Posterior cingulate gyrus (tissue), 11 donors: ENCODE data around the gene ZNF410.
A peak's percentile ranks its signal among the peaks of the same experiment; 100 is the strongest.

ENCODE experiments used
- DNase-seq, 10 donors: peaks; one replicate each; pipeline versions ENCODE4 v3.0.0 to v3.0.0-alpha.2; 2020 to 2021; ENCODE audit warnings: mixed read lengths in 3 of 10
- intact Hi-C: fragments of 100-400 bp; cut with DNase I; formaldehyde crosslinking; loops from one replicate; pipeline ENCODE4 v1.15.1; 2023

ZNF410 gene

DNA sequence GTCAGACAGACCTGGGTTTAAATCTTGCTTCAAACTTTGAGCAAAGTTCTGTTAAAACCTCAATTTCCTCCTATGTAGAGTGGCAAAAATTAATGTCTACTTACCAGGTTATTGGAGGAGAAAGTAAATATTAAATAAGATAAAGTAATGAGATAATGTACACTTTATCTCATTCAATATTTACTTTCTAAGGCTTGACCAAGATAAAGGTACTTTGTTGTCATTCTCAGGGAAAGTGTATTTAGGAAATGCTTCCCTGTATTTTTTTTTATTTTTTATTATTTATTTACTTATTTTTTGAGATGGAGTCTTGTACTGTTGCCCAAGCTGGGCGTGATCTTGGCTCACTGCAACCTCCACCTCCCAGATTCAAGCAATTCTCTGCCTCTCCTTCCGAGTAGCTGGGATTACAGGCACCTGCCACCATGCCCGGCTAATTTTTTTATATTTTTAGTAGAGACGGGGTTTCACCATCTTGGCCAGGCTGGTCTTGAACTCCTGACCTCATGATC is 58.6 kb downstream of the ZNF410 start:
- intact Hi-C loops = loop anchor here (10.0 kb wide), 1 partner anchor 230 kb away; the partner anchor contains the start of gene PNMA1

DNA sequence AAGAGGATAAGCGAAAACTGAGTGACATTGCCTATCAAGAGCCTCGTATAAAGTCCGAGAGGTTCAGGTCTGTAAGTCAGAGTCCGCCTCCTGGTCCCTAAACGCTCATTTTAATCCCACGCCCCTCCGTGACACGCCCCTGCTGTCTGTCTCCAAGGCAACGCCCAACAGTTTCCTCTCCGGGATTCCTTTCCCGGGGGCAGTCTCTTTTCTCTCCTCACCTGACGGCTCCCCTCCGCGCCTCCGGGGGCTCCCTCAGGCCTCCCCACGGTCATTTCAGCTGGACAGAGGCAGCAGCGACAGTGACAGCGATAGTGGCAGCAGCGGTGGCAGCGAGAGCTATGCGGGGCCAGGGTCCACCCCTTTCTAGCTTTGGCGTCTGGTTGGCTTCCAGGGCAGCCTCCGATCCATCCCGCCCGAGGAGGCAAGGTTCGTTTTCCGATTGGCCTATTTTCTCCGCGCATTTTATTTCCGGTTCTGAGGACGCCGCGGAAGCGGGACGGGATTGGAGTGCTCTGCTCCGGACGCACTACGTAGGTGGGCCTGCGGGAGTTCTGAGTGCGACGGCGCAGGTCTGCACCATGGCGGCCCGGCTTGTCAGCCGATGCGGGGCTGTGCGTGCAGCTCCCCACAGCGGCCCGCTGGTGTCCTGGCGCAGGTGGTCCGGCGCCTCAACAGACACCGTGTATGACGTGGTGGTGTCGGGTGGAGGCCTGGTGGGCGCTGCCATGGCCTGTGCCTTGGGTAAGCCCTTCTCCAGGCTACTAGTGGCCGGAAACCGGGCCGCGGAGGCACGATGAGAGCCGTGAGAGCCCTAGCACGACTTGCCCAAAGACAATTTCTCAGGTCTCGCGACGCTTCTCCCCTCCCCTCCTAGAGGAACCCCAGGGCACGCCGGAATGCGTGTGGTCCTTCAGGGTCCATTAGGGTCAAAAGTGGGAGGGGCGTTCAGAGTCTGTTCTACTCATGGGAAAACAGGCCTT is 63.4 kb downstream of the ZNF410 start, which contains the start of the genes COQ6 and FAM161B:
Gene COQ6 (plus strand): TSS at position 551 of the 983 bp plus-strand sequence. CDS start 31 bp downstream, at position 582.
Gene FAM161B (minus strand): TSS at position 343 of the 983 bp plus-strand sequence. CDS start 68 bp downstream, at position 275.
- peak; percentile 89 to 99 (median 94) for DNase-seq
- intact Hi-C loops = loop anchor here (2.0 to 10.0 kb wide), 2 partner anchors 69 to 235 kb away; partner anchors contain the start of genes BBOF1, ENTPD5 and PNMA1

More for the DNA sequence above, 58.6 kb downstream of the ZNF410 start:
- DNase-seq = no peak

DNA sequence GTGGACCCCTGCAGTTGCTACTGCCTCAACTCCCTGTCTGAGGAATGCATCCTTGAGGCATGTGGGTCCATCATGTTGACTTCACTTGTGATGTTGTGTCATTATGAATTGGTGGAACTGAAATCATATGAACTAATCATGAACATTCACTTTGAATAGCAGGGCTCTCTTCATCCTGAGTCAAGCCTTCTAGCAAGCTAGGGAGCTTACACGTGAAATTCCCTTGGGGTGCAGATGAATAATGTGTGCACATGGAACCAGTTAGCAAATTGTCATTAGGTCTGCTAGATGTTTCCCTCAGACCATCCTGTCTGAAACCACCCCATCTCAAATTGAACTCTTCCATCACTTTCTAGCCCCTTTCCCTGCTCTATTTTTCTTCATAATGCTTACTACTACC is 67.1 kb downstream of the ZNF410 start:
- intact Hi-C loops = no loop called here

DNA sequence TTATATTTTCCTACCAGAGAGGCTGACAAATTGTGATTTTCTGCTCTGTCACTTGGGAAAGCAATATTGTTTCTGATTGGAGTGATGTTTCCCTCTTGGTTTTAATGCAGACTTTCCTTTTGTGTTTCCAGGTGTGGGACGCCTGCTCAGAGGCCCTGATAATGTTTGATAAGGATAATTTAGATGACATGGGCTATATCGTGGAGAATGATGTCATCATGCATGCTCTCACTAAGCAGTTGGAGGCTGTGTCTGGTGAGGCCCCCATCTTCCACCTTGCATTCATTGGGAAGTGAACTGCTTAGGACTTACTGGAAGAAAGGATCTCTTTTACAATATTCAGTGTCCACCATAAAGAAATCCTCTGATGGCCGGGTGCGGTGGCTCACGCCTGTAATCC is 69.0 kb downstream of the ZNF410 start:
- DNase-seq = no peak
- intact Hi-C loops = no loop called here

More for the DNA sequence above, 67.1 kb downstream of the ZNF410 start:
- DNase-seq = no peak

DNA sequence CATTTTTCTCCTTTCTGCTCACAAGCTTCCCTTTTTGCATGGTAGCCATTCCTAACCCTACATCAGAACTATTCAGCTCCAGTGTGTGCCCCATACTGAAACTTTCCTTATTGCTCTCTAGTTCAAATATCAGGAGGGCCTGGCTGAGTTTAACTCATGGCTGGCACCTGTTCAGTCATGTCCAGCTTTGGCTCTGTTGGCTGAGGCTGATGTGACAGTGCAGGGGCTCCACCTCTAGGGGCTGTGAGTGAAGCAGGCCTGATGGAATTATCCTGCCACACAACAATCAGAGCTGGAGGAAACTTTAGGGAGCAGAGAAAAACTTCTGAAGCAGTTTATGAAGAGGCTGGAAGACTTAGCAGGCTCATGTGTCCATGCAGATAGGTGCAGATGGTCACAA is 71.9 kb downstream of the ZNF410 start:
- intact Hi-C loops = no loop called here
- no peak for DNase-seq

DNA sequence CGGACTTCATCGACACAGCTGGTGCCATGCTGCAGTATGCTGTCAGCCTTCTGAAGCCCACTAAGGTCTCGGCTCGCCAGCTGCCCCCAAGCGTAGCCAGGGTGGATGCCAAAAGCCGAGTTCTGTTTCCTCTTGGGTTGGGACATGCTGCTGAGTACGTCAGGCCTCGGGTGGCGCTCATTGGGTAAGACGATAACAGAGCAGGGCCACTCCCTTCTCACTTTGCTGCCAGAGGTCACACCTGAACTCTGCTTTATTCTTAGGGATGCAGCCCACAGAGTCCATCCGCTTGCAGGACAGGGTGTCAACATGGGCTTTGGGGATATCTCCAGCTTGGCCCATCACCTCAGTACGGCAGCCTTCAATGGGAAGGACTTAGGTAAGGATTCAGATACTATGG is 74.5 kb downstream of the ZNF410 start:
- intact Hi-C loops = no loop called here
- no peak for DNase-seq

DNA sequence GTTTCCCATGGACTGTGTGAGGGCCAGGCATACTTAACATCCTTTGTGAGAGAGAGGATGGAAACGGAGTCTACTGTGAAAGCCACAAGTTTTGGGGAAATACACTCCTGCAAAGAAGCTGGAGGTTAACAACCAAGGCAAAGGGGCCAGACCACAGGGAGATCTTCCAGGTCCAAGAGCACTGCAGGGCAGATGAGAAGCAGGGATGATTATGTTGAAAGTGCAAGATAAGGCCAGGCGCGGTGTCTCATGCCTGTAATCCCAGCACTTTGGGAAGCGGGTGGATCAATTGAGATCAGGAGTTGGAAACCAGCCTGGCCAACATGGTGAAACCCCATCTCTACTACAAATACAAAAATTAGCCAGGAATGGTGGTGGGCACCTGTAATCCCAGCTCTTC is 78.6 kb downstream of the ZNF410 start:
- DNase-seq = no peak
- intact Hi-C loops = no loop called here

DNA sequence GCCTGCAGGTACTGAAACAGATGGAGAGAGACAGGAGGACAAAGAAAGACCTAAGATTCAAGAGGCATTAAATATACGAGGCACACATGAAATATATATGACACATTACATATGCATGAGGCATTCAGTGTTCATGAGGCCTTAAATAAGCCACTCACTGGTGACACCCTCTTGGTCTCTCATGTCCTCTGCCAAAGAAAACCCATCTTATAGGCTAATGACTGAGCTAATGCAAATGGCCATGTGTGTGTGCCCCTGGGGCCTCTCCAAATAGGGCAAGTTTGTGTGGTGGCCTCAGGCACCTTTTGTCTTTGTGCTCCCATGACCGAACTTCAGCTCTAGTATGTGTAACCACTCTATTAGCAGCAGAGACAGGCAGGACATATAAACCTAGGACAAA is 82.2 kb downstream of the ZNF410 start:
- DNase-seq = no peak
- intact Hi-C loops = no loop called here

DNA sequence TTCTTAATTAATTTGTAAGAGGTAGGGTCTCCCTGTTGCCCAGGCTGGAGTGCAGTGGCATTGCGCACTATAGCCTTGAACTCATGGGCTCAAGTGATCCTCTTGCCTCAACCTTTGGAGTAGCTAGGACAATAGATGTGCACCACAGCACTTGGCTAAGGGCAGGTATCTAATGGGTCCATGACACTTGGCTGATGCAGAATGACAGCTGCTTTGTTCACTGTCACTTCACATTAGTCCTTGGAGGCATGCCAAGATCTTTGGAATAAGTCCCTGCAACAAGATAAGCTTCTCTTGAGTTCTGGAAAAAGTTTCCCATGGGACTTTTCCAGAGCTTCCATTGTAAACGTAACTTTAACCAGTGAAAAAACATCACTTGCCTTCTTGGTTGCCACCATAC is 86.8 kb downstream of the ZNF410 start:
- intact Hi-C loops = no loop called here
- no peak for DNase-seq

DNA sequence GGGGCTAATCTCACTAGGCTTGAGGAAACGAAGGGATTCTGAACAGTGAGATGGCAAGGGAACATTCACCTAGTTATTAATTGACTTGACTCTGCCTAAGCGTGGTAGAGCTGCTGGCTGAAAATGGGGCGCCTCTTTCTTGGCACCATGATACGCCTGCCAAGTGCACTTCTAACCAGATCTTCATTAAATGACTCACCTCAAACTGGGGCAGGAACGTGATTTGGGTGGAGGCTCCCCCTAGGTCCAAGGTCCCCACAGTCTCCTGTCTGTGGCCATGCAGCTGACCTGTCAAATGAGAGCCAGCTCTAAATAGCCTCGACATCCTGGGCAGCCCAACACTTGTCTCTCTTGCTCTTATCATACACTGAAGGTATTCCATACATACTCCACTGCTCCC is 89.5 kb downstream of the ZNF410 start:
- intact Hi-C loops = no loop called here
- DNase-seq = no peak

DNA sequence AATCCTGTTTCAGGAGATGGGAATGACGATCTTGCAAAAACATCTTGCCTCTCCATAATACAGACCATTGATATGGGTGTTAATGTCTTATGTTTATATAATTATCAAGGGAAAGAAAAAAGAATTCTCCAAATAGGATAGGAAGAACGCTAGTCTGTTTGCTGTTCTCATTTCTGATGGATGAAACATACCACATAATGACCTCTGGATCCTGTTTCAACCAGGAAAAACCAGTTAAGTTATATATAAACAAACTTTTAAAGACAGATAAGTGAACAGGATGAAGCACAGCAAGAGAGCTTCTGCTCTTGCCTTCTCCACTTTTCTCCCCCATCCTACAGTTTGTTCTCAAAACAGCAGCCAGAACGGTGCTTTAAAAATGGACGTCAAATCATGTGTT is 91.2 kb downstream of the ZNF410 start:
- no peak for DNase-seq
- intact Hi-C loops = no loop called here
